HepG2 (cell line): ENCODE data around the gene CYP17A1. TPM values are rescaled to one million over a fixed set of nuclear protein-coding genes. Genes with fewer than 3 reads are reported as not detected.

Source experiments
- ELF1 ChIP-seq: sonication (generic); formaldehyde crosslinking; IDR thresholded peaks from 2 replicates; pipeline ENCODE4 v1.4.0; 2020; ENCODE audit warnings: missing genetic modification reagents
- GATAD2A ChIP-seq: IDR thresholded peaks from 2 replicates; pipeline ENCODE4 v1.6.1; 2016
- JUND ChIP-seq: sonication (generic); formaldehyde crosslinking; IDR thresholded peaks from 2 replicates; pipeline ENCODE4 v1.8.0; 2022; ENCODE audit warnings: mild to moderate bottlenecking, missing genetic modification reagents
- NFYC ChIP-seq: IDR thresholded peaks from 2 replicates; pipeline ENCODE4 v1.6.1; 2016; ENCODE audit warnings: missing genetic modification reagents, missing compliant biosample characterization
- SMAD9 ChIP-seq: sonication (generic); formaldehyde crosslinking; IDR thresholded peaks from 2 replicates; pipeline ENCODE4 v1.5.1; 2020; ENCODE audit warnings: mild to moderate bottlenecking, missing genetic modification reagents
- SMARCC2 ChIP-seq: fragments of 450-650 bp; IDR thresholded peaks from 2 replicates; pipeline ENCODE4 v1.6.1; 2017; ENCODE audit warnings: antibody characterized with exemption, mild to moderate bottlenecking
- SMYD3 ChIP-seq: sonication (generic); formaldehyde crosslinking; IDR thresholded peaks from 2 replicates; pipeline ENCODE4 v1.8.1; 2023; ENCODE audit warnings: mild to moderate bottlenecking, missing genetic modification reagents
- TAF1 ChIP-seq: sonication (generic); formaldehyde crosslinking; IDR thresholded peaks from 2 replicates; pipeline ENCODE4 v1.4.0; 2020; ENCODE audit warnings: missing genetic modification reagents
- TCF12 ChIP-seq, 2 experiments: fragments of 450-650 bp in 1 of 2; sonication (generic) in 1 of 2; formaldehyde crosslinking in 1 of 2; IDR thresholded peaks; 2 replicates each; pipeline versions ENCODE4 v1.6.1 to v1.8.0; 2017 to 2022; ENCODE audit warnings: antibody characterized with exemption in 1 of 2, mild to moderate bottlenecking in 1 of 2, missing genetic modification reagents in 1 of 2, moderate library complexity in 1 of 2
- ZBTB3 ChIP-seq: sonication (generic); formaldehyde crosslinking; IDR thresholded peaks from 2 replicates; pipeline ENCODE4 v1.4.0; 2020; ENCODE audit warnings: low read depth, mild to moderate bottlenecking, moderate library complexity, missing genetic modification reagents, borderline replicate concordance
- ZMYM4 ChIP-seq: sonication (generic); formaldehyde crosslinking; IDR thresholded peaks from 2 replicates; pipeline ENCODE4 v1.8.1; 2023; ENCODE audit warnings: mild to moderate bottlenecking, missing genetic modification reagents
- ZNF136 ChIP-seq: sonication (generic); formaldehyde crosslinking; IDR thresholded peaks from 2 replicates; pipeline ENCODE4 v1.8.1; 2022; ENCODE audit warnings: low read depth, mild to moderate bottlenecking, moderate library complexity, missing genetic modification reagents
- ZNF17 ChIP-seq: sonication (generic); formaldehyde crosslinking; IDR thresholded peaks from 2 replicates; pipeline ENCODE4 v1.5.0; 2020; ENCODE audit warnings: mild to moderate bottlenecking, missing genetic modification reagents
- ZNF709 ChIP-seq: sonication (generic); formaldehyde crosslinking; IDR thresholded peaks from 2 replicates; pipeline ENCODE4 v1.5.0; 2020; ENCODE audit warnings: mild to moderate bottlenecking, missing genetic modification reagents
- polyA plus RNA-seq, 8 experiments: library from polyadenylated mRNA; depleted of rRNA in 3 of 8; stranded (reverse) in 7 of 8; unstranded in 1 of 8; fragments of >200 nt; fragmentation: Illumina TruSeq in 4 of 8; extraction: Trizol in 4 of 8; gene quantifications; 2 replicates each; pipeline versions ENCODE4 v1.2.1 to v1.2.3, GENCODE V29; 2011 to 2016; ENCODE audit warnings: low read depth in 4 of 8, missing spikeins in 1 of 8, mixed read lengths in 1 of 8; ENCODE audit not compliant: insufficient read depth in 1 of 8
- total RNA-seq, 5 experiments: library from RNA; depleted of rRNA; stranded (reverse); fragments of >200 nt; fragmentation: Illumina TruSeq; extraction: Trizol; gene quantifications; 2 replicates each; pipeline ENCODE4 v1.2.3, GENCODE V29; 2016; ENCODE audit warnings: low read depth in 1 of 5
- TF ChIP-seq, protein P1 (sequence below): sonication (generic); formaldehyde crosslinking; IDR thresholded peaks from 2 replicates; pipeline ENCODE4 v1.4.0; 2020; ENCODE audit warnings: missing genetic modification reagents
- TF ChIP-seq, protein P2 (sequence below), 2 experiments: fragments of 450-650 bp in 1 of 2; sonication (generic) in 1 of 2; formaldehyde crosslinking in 1 of 2; IDR thresholded peaks; 2 replicates each; pipeline versions ENCODE4 v1.6.1 to v1.8.0; 2016 to 2022; ENCODE audit warnings: antibody characterized with exemption in 1 of 2, mild to moderate bottlenecking in 1 of 2, missing genetic modification reagents in 1 of 2
- TF ChIP-seq, protein P3 (sequence below): sonication (generic); formaldehyde crosslinking; IDR thresholded peaks from 2 replicates; pipeline ENCODE4 v1.5.0; 2020; ENCODE audit warnings: missing genetic modification reagents

The CYP17A1 gene
- total and polyA plus RNA-seq, 2 of the 13 experiments (the other 11 are each of a cell fraction or from before 2014, with no cell fraction given): 0.13 to 1.1 TPM

DNA sequence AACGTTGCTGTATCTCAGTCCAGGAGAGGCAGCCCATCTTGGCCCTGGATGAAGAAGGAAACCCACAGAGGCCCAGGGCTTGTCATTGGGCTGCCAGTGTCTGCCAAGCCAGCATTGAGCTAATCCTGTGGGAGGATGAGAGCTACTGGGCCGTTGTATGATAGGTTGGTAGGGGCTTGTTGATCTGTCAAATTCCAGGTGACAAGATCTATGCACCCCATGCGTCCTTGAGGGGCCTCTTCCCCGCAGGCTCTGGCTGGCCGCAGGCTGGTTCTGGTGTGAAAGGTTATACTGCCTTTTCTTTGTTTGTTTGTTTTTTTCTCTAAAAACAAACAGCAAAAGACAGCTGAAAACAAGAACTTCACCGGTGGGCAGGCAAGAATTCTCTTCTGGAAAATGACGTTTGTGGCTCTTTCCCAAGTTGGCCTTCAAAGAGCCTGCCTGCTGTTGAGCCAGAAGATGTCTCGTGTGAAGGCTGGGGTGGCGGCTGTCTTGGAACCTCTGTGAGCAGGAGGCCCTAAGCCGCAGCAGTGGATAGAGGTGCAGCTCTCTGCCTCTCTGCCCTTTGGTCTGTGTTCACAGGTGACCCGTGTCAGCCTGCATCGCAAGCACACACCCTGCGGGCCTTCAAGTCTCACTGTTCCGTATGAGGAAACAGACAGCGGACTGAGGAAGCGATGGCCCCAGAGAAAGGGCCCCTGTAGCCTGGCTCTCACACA is 23.3 kb downstream of the CYP17A1 start (continued):
- TF ChIP-seq, protein P1, sequence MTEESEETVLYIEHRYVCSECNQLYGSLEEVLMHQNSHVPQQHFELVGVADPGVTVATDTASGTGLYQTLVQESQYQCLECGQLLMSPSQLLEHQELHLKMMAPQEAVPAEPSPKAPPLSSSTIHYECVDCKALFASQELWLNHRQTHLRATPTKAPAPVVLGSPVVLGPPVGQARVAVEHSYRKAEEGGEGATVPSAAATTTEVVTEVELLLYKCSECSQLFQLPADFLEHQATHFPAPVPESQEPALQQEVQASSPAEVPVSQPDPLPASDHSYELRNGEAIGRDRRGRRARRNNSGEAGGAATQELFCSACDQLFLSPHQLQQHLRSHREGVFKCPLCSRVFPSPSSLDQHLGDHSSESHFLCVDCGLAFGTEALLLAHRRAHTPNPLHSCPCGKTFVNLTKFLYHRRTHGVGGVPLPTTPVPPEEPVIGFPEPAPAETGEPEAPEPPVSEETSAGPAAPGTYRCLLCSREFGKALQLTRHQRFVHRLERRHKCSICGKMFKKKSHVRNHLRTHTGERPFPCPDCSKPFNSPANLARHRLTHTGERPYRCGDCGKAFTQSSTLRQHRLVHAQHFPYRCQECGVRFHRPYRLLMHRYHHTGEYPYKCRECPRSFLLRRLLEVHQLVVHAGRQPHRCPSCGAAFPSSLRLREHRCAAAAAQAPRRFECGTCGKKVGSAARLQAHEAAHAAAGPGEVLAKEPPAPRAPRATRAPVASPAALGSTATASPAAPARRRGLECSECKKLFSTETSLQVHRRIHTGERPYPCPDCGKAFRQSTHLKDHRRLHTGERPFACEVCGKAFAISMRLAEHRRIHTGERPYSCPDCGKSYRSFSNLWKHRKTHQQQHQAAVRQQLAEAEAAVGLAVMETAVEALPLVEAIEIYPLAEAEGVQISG: peak; percentile 35
- peak; percentile 72 for TF ChIP-seq GATAD2A
- TF ChIP-seq JUND (CRISPR knock-in tag): no peak
- no peak for TF ChIP-seq ZNF17 (CRISPR knock-in tag)
- TF ChIP-seq TAF1 (CRISPR knock-in tag): 0 out of 2 replicates have a peak, but pooled peaks have one; percentile 28
- TF ChIP-seq SMARCC2: no peak
- no peak for TF ChIP-seq ZNF136
- TF ChIP-seq ZBTB3 (CRISPR knock-in tag): no peak
- 0 out of 2 replicates have a peak, but pooled peaks have one; percentile 12 for TF ChIP-seq ZMYM4 (CRISPR knock-in tag)
- TF ChIP-seq, protein P2, sequence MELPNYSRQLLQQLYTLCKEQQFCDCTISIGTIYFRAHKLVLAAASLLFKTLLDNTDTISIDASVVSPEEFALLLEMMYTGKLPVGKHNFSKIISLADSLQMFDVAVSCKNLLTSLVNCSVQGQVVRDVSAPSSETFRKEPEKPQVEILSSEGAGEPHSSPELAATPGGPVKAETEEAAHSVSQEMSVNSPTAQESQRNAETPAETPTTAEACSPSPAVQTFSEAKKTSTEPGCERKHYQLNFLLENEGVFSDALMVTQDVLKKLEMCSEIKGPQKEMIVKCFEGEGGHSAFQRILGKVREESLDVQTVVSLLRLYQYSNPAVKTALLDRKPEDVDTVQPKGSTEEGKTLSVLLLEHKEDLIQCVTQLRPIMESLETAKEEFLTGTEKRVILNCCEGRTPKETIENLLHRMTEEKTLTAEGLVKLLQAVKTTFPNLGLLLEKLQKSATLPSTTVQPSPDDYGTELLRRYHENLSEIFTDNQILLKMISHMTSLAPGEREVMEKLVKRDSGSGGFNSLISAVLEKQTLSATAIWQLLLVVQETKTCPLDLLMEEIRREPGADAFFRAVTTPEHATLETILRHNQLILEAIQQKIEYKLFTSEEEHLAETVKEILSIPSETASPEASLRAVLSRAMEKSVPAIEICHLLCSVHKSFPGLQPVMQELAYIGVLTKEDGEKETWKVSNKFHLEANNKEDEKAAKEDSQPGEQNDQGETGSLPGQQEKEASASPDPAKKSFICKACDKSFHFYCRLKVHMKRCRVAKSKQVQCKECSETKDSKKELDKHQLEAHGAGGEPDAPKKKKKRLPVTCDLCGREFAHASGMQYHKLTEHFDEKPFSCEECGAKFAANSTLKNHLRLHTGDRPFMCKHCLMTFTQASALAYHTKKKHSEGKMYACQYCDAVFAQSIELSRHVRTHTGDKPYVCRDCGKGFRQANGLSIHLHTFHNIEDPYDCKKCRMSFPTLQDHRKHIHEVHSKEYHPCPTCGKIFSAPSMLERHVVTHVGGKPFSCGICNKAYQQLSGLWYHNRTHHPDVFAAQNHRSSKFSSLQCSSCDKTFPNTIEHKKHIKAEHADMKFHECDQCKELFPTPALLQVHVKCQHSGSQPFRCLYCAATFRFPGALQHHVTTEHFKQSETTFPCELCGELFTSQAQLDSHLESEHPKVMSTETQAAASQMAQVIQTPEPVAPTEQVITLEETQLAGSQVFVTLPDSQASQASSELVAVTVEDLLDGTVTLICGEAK (IDR thresholded peaks at IDR 0.05): no peak
- TF ChIP-seq, protein P2 (CRISPR knock-in tag; IDR thresholded peaks at IDR 0.05): no peak
- TF ChIP-seq, protein P3, sequence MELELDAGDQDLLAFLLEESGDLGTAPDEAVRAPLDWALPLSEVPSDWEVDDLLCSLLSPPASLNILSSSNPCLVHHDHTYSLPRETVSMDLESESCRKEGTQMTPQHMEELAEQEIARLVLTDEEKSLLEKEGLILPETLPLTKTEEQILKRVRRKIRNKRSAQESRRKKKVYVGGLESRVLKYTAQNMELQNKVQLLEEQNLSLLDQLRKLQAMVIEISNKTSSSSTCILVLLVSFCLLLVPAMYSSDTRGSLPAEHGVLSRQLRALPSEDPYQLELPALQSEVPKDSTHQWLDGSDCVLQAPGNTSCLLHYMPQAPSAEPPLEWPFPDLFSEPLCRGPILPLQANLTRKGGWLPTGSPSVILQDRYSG (CRISPR knock-in tag): no peak
- TF ChIP-seq ZNF709: no peak
- no peak for TF ChIP-seq SMYD3 (CRISPR knock-in tag)
- TF ChIP-seq SMAD9 (CRISPR knock-in tag): no peak
- TF ChIP-seq ELF1 (CRISPR knock-in tag): no peak
- TF ChIP-seq NFYC (CRISPR knock-in tag): no peak
- TF ChIP-seq TCF12 (IDR thresholded peaks at IDR 0.05): no peak
- TF ChIP-seq TCF12 (CRISPR knock-in tag; IDR thresholded peaks at IDR 0.05): no peak
